ENCODE measurements around the gene DHX35. TPM values are rescaled to one million over a fixed set of nuclear protein-coding genes. Genes with fewer than 3 reads are reported as not detected.

DHX35 gene
- total and polyA plus RNA-seq, 10 of the 15 experiments (the other 5 are each of a cell fraction or from before 2014, with no cell fraction given) = 4.3 to 21.6 (median 14.9) TPM

DNA sequence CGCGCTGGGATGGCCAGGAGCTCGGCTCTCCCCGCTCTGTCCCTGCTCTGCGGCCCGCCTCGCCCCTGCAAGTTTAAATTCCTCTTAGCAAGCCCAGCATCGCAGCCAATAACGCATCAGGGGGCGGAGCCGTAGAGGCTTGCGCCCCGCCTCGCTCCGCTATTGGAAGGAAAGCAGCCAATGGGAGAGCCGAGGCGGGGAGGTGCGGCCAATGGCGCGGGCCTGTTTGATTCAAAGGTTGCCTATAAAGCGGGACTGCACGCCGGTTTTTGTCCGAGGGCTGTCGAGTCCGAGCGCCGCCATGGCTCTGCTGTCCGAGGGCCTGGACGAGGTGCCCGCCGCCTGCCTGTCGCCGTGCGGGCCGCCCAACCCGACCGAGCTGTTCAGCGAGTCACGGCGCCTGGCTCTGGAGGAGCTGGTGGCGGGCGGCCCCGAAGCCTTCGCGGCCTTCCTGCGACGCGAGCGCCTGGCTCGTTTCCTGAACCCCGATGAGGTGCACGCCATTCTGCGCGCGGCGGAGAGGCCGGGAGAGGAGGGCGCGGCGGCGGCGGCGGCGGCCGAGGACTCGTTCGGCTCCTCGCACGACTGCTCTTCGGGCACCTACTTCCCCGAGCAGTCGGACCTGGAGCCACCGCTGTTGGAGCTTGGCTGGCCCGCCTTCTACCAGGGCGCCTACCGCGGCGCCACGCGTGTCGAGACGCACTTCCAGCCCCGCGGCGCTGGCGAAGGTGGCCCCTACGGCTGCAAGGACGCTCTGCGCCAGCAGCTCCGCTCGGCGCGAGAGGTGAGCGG, 35.8 kb upstream of the DHX35 start, which contains the start of gene FAM83D (continued):
- TF ChIP-seq ATF2 (IDR thresholded peaks at IDR 0.05; ENCODE audit: low read length) (no peak), NR2F1 (conservative IDR thresholded peaks at IDR 0.05) (no peak), TCF7 (IDR thresholded peaks at IDR 0.05; ENCODE audit: borderline replicate concordance) (no peak), DPF2 (IDR thresholded peaks at IDR 0.05) (peak; percentile 50; the same call in 1 of the 2 replicates), SREBF2 (IDR thresholded peaks at IDR 0.05; ENCODE audit: low read length) (no peak), ZBED1 (IDR thresholded peaks at IDR 0.05; ENCODE audit: borderline replicate concordance) (no peak; the same call in 1 of the 2 replicates), ZNF274 (IDR thresholded peaks at IDR 0.05; ENCODE audit: insufficient read depth, insufficient read length) (no peak), GATAD2B (conservative IDR thresholded peaks at IDR 0.05; ENCODE audit: low read depth) (peak; percentile 79; the same call in 1 of the 2 replicates), HCFC1 (IDR thresholded peaks at IDR 0.05; ENCODE audit: low read length) (no peak; the same call in 1 of the 2 replicates), ATF7 (IDR thresholded peaks at IDR 0.05; ENCODE audit: low read depth) (no peak), ZBTB11 (CRISPR knock-in tag; IDR thresholded peaks at IDR 0.05) (no peak), PML (IDR thresholded peaks at IDR 0.05; ENCODE audit: low read length) (peak; percentile 66; the same call in 1 of the 2 replicates), FOS (IDR thresholded peaks at IDR 0.05; ENCODE audit: borderline replicate concordance, extremely low read depth, insufficient read length) (peak; percentile 84), SREBF1 (IDR thresholded peaks at IDR 0.05; ENCODE audit: low read length) (no peak), POU2F2 (IDR thresholded peaks at IDR 0.05; ENCODE audit: borderline replicate concordance, low read depth, low read length) (peak; percentile 68; the same call in 1 of the 3 replicates), SMARCA5 (IDR thresholded peaks at IDR 0.05) (no peak), ESRRA (IDR thresholded peaks at IDR 0.05; ENCODE audit: low read length) (no peak), IKZF1 (conservative IDR thresholded peaks at IDR 0.05) (peak; percentile 77), MLLT1 (IDR thresholded peaks at IDR 0.05) (no peak), FOXK2 (IDR thresholded peaks at IDR 0.05) (peak; percentile 36), POLR2A (IDR thresholded peaks at IDR 0.05; ENCODE audit: low read depth, low read length) (peak; percentile 99), BMI1 (IDR thresholded peaks at IDR 0.05; ENCODE audit: borderline replicate concordance) (no peak)
- TF ChIP-seq, protein P1, sequence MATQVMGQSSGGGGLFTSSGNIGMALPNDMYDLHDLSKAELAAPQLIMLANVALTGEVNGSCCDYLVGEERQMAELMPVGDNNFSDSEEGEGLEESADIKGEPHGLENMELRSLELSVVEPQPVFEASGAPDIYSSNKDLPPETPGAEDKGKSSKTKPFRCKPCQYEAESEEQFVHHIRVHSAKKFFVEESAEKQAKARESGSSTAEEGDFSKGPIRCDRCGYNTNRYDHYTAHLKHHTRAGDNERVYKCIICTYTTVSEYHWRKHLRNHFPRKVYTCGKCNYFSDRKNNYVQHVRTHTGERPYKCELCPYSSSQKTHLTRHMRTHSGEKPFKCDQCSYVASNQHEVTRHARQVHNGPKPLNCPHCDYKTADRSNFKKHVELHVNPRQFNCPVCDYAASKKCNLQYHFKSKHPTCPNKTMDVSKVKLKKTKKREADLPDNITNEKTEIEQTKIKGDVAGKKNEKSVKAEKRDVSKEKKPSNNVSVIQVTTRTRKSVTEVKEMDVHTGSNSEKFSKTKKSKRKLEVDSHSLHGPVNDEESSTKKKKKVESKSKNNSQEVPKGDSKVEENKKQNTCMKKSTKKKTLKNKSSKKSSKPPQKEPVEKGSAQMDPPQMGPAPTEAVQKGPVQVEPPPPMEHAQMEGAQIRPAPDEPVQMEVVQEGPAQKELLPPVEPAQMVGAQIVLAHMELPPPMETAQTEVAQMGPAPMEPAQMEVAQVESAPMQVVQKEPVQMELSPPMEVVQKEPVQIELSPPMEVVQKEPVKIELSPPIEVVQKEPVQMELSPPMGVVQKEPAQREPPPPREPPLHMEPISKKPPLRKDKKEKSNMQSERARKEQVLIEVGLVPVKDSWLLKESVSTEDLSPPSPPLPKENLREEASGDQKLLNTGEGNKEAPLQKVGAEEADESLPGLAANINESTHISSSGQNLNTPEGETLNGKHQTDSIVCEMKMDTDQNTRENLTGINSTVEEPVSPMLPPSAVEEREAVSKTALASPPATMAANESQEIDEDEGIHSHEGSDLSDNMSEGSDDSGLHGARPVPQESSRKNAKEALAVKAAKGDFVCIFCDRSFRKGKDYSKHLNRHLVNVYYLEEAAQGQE (IDR thresholded peaks at IDR 0.05; ENCODE audit: low read depth, low read length) = no peak
